HG03520 (cell line): ENCODE measurements around the gene PHACTR2.

Experiments
- ATAC-seq: cut with Tn5 transposase; IDR thresholded peaks from one replicate; pipeline ENCODE4 v1.9.1; 2021; ENCODE audit warnings: mild to moderate bottlenecking, moderate library complexity; ENCODE audit not compliant: unreplicated experiment

PHACTR2 gene

GRCh38 chr6:143803769-143804568, 126.2 kb downstream of the PHACTR2 start:
- ATAC-seq = no peak

GRCh38 chr6:143804835-143805239, 127.1 kb downstream of the PHACTR2 start:
- no peak for ATAC-seq

GRCh38 chr6:143806282-143807102, 128.7 kb downstream of the PHACTR2 start:
- no peak for ATAC-seq

- ATAC-seq = no peak
Observed at GRCh38 chr6:143807103-143807772, 129.5 kb downstream of the PHACTR2 start.

GRCh38 chr6:143810745-143811144, 133.0 kb downstream of the PHACTR2 start:
- no peak for ATAC-seq

GRCh38 chr6:143811501-143812157, 133.9 kb downstream of the PHACTR2 start:
- no peak for ATAC-seq

GRCh38 chr6:143817621-143818020, 139.9 kb downstream of the PHACTR2 start:
- no peak for ATAC-seq

- no peak for ATAC-seq
Observed at GRCh38 chr6:143821359-143821758, 143.6 kb downstream of the PHACTR2 start.

GRCh38 chr6:143822584-143823024, 144.8 kb downstream of the PHACTR2 start:
- ATAC-seq = no peak

- ATAC-seq = no peak
Observed at GRCh38 chr6:143823548-143823947, 145.8 kb downstream of the PHACTR2 start.

- no peak for ATAC-seq
Observed at GRCh38 chr6:143828572-143828971, 150.8 kb downstream of the PHACTR2 start.

- ATAC-seq = no peak
Observed at GRCh38 chr6:143836150-143836549, 158.4 kb downstream of the PHACTR2 start.

- no peak for ATAC-seq
Observed at GRCh38 chr6:143838395-143838794, 160.6 kb downstream of the PHACTR2 start.

- no peak for ATAC-seq
Observed at GRCh38 chr6:143839196-143839595, 161.4 kb downstream of the PHACTR2 start.

- ATAC-seq = no peak
Observed at GRCh38 chr6:143840595-143841265, 163.0 kb downstream of the PHACTR2 start.

- ATAC-seq = no peak
Observed at GRCh38 chr6:143842461-143842901, 164.7 kb downstream of the PHACTR2 start.

- ATAC-seq = peak; percentile 99
Observed at GRCh38 chr6:143842902-143843676, 165.3 kb downstream of the PHACTR2 start, which contains the start of gene LTV1. Gene LTV1, plus strand, starts transcription at chr6:143843338. Its CDS starts 140 bp downstream, at chr6:143843478.

- ATAC-seq = peak; percentile 1
Observed at GRCh38 chr6:143843677-143843999, 165.9 kb downstream of the PHACTR2 start.

- ATAC-seq = no peak
Observed at GRCh38 chr6:143844006-143844405, 166.2 kb downstream of the PHACTR2 start.
